Bronchial epithelial cell (primary cell): Measurements from ENCODE around the gene PDE1C. TPM values are rescaled to one million over a fixed set of nuclear protein-coding genes. Genes with fewer than 3 reads are reported as not detected.
"Not testable (repeated sequence)": the region's sequence is repeated elsewhere in the genome, so short reads cannot be mapped to it uniquely, and the experiment has no call there.

ENCODE experiments used
- DNase-seq: peaks from one replicate; pipeline ENCODE4 v3.0.0-alpha.2; 2010; ENCODE audit warnings: low read depth
- FAIRE-seq: peaks from 2 replicates; lab custom pipeline; 2011; peaks lifted over from hg19 to GRCh38; lab: Jason Lieb, UNC
- H3K27me3 ChIP-seq: 2 replicates; pipeline ENCODE4 v1.5.1; 2011; ENCODE audit warnings: low read length; ENCODE audit not compliant: control insufficient read depth, insufficient read depth
- H3K36me3 ChIP-seq: 2 replicates; pipeline ENCODE4 v1.5.1; 2011; ENCODE audit warnings: low read length; ENCODE audit not compliant: control insufficient read depth, insufficient read depth
- H3K4me3 ChIP-seq: 2 replicates; pipeline ENCODE4 v1.5.1; 2011; ENCODE audit warnings: mild to moderate bottlenecking, low read depth, low read length, control low read depth
- total RNA-seq: library from RNA; depleted of rRNA; stranded (reverse); fragments of >200 nt; gene quantifications from 2 replicates; pipeline ENCODE4 v1.2.1, GENCODE V29; 2014
- TF ChIP-seq, protein P1 (sequence below): IDR thresholded peaks from 2 replicates; pipeline ENCODE4 v1.5.1; 2011; ENCODE audit warnings: mild to moderate bottlenecking, moderate library complexity, low read length, control low read depth, inconsistent platforms; ENCODE audit not compliant: insufficient read depth, severe bottlenecking

Gene PDE1C
- total RNA-seq, 1 donor from 2014 or later: not detected

GRCh38 chr7:31851119-31851518, 219.1 kb downstream of the PDE1C start:
- Histone ChIP-seq H3K36me3 (no peaks in the 10 kb centered on the region), H3K4me3 (no peak overlapping the region), H3K27me3 (no peaks in the 10 kb centered on the region)
- DNase-seq (no peak), FAIRE-seq (no peak)
- TF ChIP-seq, protein P1, sequence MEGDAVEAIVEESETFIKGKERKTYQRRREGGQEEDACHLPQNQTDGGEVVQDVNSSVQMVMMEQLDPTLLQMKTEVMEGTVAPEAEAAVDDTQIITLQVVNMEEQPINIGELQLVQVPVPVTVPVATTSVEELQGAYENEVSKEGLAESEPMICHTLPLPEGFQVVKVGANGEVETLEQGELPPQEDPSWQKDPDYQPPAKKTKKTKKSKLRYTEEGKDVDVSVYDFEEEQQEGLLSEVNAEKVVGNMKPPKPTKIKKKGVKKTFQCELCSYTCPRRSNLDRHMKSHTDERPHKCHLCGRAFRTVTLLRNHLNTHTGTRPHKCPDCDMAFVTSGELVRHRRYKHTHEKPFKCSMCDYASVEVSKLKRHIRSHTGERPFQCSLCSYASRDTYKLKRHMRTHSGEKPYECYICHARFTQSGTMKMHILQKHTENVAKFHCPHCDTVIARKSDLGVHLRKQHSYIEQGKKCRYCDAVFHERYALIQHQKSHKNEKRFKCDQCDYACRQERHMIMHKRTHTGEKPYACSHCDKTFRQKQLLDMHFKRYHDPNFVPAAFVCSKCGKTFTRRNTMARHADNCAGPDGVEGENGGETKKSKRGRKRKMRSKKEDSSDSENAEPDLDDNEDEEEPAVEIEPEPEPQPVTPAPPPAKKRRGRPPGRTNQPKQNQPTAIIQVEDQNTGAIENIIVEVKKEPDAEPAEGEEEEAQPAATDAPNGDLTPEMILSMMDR: no peak

DNA sequence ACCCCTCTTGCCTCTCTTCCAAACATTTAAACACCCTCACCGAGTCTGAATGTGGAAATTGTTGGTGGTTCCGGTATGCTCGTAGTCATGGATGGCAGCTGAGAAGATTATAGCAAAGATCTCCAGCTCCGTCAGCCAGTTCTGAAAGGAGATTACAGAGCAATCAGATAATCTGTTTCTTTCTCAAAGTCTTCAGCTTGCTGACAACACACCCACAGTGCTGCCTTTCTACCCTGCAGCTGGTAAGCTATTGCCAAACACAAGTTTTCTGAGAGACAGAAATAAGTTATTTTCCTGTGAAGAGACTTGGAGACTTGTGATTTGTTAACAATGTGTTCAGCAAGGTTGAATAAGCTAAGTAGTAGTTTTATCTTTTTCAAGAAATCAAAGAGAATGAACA, 219.6 kb downstream of the PDE1C start:
- DNase-seq: no peak
- no peak overlapping the region for H3K4me3 ChIP-seq
- no peaks in the 10 kb centered on the region for H3K36me3 ChIP-seq
- FAIRE-seq: no peak
- TF ChIP-seq, protein P1: no peak
- H3K27me3 ChIP-seq: no peaks in the 10 kb centered on the region

DNA sequence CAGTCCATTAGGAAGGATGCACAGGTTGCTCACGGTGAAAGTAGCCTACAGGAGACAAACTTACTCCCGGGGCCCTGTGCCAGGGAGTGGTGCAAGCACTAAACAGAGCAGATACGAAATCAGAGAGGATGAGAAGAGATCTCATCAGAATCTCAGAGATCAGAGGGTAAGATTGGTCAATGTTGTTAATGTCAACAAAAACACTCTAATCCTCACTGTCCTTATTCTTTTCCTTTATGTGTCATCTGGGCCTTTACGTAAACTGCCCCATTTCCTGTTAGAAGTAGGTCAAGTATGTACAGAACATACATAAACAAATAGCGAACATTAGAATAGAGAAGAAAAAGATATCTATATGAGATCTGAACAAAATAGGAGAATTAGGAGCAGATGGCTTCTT, 220.1 kb downstream of the PDE1C start:
- H3K36me3 ChIP-seq: no peaks in the 10 kb centered on the region
- TF ChIP-seq, protein P1: no peak
- DNase-seq (no peak), FAIRE-seq (no peak)
- H3K4me3 ChIP-seq: no peak overlapping the region
- no peaks in the 10 kb centered on the region for H3K27me3 ChIP-seq

DNA sequence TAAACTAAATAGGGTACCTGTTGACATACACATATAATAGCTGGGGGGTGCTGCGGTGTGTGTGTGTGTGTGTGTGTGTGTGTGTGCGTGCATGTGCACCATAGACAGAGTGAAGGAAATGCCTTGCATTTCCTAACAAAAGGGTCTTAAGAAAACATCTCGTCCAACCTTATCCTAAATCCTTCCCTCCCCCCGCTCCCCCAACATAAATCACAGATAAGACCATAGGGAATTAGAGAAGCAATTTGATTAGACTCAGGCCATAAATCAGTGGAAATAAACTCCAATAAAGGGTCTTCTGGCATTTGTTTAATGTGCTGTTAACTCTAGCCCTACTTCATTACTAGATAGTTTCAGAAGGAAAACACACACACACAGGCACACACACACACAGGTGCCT, 234.7 kb downstream of the PDE1C start:
- Histone ChIP-seq H3K36me3 (no peaks in the 10 kb centered on the region), H3K4me3 (no peak overlapping the region), H3K27me3 (no peaks in the 10 kb centered on the region)
- DNase-seq: no peak
- TF ChIP-seq, protein P1: no peak
- FAIRE-seq: no peak

DNA sequence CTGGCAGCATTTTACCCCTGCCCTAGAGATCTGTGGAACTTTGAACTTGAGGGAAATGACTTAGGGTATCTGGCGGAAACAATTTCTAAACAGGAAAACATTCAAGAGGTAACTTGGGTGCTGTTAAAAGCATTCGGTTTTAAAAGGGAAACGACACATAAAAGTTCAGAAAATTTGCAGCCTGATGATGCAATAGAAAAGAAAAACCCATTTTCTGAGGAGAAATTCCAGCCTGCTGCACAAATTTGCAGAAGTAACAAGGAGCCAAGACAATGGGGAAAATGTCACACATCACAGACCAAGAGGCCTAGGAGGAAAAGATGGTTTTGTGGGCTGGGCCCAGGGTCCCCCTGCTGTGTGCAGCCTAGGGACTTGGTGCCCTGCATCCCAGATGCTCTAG, 236.6 kb downstream of the PDE1C start:
- not testable (repeated sequence) for DNase-seq, FAIRE-seq, H3K4me3 ChIP-seq, H3K27me3 ChIP-seq, H3K36me3 ChIP-seq

DNA sequence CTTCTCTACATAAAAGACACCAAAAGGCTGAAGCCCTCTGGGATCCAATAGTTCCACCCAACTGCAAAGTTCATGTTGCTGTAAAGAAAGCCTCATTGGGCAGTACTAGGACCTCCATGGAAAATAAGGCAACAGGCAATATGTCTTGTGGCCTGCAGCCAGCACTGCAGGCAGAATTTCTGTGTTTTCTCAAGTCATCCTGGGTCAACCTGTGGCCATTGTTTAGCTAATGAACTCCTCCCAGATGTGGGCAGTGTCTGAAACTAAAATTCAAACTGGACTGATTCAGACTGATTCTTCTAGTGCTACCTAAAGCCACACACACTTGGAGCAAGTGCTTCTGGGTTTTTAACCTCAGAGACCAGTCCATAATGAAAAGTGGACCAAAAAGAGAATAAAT, 241.7 kb downstream of the PDE1C start:
- FAIRE-seq (no peak), DNase-seq (no peak)

More for the DNA sequence above, 241.7 kb downstream of the PDE1C start:
- Histone ChIP-seq H3K27me3 (no peaks in the 10 kb centered on the region), H3K36me3 (no peaks in the 10 kb centered on the region), H3K4me3 (no peak overlapping the region)
- TF ChIP-seq, protein P1: no peak
